ENCODE measurements around the gene HPCAL1. TPM values are rescaled to one million over a fixed set of nuclear protein-coding genes. Genes with fewer than 3 reads are reported as not detected.
"Not testable (repeated sequence)": the region's sequence is repeated elsewhere in the genome, so short reads cannot be mapped to it uniquely, and the experiment has no call there.

HPCAL1 gene
- total RNA-seq, 4 donors from 2014 or later: 34.5 to 54.2 (median 41.3) TPM

DNA sequence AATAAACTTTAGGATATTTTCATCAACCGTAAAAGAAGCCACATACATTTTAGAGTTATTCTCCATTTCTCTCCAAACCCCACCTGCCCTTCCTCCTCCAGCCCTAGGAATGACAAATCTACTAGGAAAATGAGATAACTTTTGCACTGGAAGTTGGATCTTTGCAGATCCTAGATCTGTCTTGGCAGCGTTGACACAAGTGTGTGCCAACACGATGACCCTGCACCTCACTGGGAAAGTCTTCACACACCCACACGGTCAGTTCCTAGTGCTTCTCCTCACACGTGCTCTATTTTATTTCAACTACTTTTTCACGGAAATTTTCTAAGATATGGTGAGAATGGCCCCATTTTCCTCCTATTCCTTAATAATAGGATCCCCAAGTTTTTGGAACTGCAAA lies 14.1 kb upstream of the HPCAL1 start:
- peaks cover 20 to 35% (median 28%) of the 10 kb centered on the region in 4 donors for H3K4me1 ChIP-seq
- 86% methylated on average over 6 of the region's 6 CpGs for WGBS
- H3K27ac ChIP-seq (replicated peaks in 1 of 4): no peak overlapping the region
- no peak for TF ChIP-seq POLR2AphosphoS5 (IDR thresholded peaks at IDR 0.05)
- TF ChIP-seq EP300 (IDR thresholded peaks at IDR 0.05): no peak
- TF ChIP-seq, protein P1, sequence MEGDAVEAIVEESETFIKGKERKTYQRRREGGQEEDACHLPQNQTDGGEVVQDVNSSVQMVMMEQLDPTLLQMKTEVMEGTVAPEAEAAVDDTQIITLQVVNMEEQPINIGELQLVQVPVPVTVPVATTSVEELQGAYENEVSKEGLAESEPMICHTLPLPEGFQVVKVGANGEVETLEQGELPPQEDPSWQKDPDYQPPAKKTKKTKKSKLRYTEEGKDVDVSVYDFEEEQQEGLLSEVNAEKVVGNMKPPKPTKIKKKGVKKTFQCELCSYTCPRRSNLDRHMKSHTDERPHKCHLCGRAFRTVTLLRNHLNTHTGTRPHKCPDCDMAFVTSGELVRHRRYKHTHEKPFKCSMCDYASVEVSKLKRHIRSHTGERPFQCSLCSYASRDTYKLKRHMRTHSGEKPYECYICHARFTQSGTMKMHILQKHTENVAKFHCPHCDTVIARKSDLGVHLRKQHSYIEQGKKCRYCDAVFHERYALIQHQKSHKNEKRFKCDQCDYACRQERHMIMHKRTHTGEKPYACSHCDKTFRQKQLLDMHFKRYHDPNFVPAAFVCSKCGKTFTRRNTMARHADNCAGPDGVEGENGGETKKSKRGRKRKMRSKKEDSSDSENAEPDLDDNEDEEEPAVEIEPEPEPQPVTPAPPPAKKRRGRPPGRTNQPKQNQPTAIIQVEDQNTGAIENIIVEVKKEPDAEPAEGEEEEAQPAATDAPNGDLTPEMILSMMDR (IDR thresholded peaks at IDR 0.05): no peak
- peaks cover 0 to 1% (median 0%) of the 10 kb centered on the region in 4 donors for H3K9me3 ChIP-seq
- no peaks in the 10 kb centered on the region for H3K27me3 ChIP-seq
- intact Hi-C loops (cut with DNase I): no loop called here
- H3K4me3 ChIP-seq: no peak overlapping the region
- H3K36me3 ChIP-seq: no peaks in the 10 kb centered on the region
- DNase-seq (ENCODE audit: extremely low spot score): no peak

- H3K4me1 ChIP-seq: peaks cover 20 to 28% (median 26%) of the 10 kb centered on the region in 4 donors
- TF ChIP-seq POLR2A (IDR thresholded peaks at IDR 0.05; ENCODE audit: low read depth) (no peak), POLR2AphosphoS5 (IDR thresholded peaks at IDR 0.05) (no peak)
- TF ChIP-seq, protein P1 (IDR thresholded peaks at IDR 0.05): no peak
- no peaks in the 10 kb centered on the region for H3K27me3 ChIP-seq
- 88% methylated on average over 6 of the region's 6 CpGs for WGBS
- H3K36me3 ChIP-seq: no peaks in the 10 kb centered on the region
- intact Hi-C loops (cut with DNase I): no loop called here
- H3K9me3 ChIP-seq: peaks cover 0 to 8% (median 6%) of the 10 kb centered on the region in 4 donors
- DNase-seq (ENCODE audit: extremely low spot score): no peak
- H3K27ac ChIP-seq (replicated peaks in 1 of 4): no peak overlapping the region
- H3K4me3 ChIP-seq: no peak overlapping the region
Measured at GRCh38 chr2:10289352-10289751, 13.4 kb upstream of the HPCAL1 start.

DNA sequence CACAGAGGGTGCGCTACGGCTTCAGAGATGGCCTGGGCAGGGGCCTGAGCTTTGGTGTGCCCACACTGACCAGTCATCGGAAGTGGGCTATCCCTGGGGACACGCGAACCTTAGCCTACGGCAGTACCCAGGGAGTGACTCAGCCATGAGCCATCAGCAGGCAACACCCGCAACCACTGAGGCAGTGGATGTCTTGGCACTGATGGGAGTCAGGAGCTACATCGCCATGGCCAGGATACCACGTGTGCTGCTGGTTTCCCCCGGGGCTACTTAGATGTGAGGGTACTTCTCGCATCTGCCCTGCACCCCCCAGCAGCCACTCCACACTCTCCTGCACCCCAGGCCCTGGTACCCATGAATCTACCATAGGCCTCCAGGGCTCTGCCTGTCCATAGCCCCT lies 12.8 kb upstream of the HPCAL1 start:
- no peak overlapping the region for H3K27ac ChIP-seq (replicated peaks in 1 of 4)
- no peaks in the 10 kb centered on the region for H3K36me3 ChIP-seq
- no peaks in the 10 kb centered on the region for H3K27me3 ChIP-seq
- H3K9me3 ChIP-seq: peaks cover 0 to 9% (median 7%) of the 10 kb centered on the region in 4 donors
- intact Hi-C loops (cut with DNase I): no loop called here
- WGBS: 93% methylated on average over 7 of the region's 11 CpGs
- TF ChIP-seq, protein P1 (IDR thresholded peaks at IDR 0.05): no peak
- no peak for TF ChIP-seq POLR2A (IDR thresholded peaks at IDR 0.05; ENCODE audit: low read depth)
- no peak overlapping the region for H3K4me3 ChIP-seq
- peaks cover 19 to 23% (median 22%) of the 10 kb centered on the region in 4 donors for H3K4me1 ChIP-seq
- no peak for DNase-seq (ENCODE audit: extremely low spot score)

- WGBS: 82% methylated on average over 20 of the region's 20 CpGs
- H3K27me3 ChIP-seq; intact Hi-C loops (cut with DNase I); DNase-seq (ENCODE audit: extremely low spot score); H3K36me3 ChIP-seq; H3K4me1 ChIP-seq; H3K4me3 ChIP-seq; H3K27ac ChIP-seq (replicated peaks in 1 of 4); H3K9me3 ChIP-seq: not testable (repeated sequence)
Measured at GRCh38 chr2:10291376-10291775, 11.3 kb upstream of the HPCAL1 start.

GRCh38 chr2:10292033-10292432 lies 10.7 kb upstream of the HPCAL1 start:
- 94% methylated on average over 4 of the region's 4 CpGs for WGBS
- TF ChIP-seq EP300 (IDR thresholded peaks at IDR 0.05): no peak
- TF ChIP-seq POLR2AphosphoS5 (IDR thresholded peaks at IDR 0.05): no peak
- no peak for TF ChIP-seq POLR2A (IDR thresholded peaks at IDR 0.05; ENCODE audit: low read depth)
- TF ChIP-seq, protein P1 (IDR thresholded peaks at IDR 0.05): no peak
- H3K36me3 ChIP-seq: no peaks in the 10 kb centered on the region
- DNase-seq (ENCODE audit: extremely low spot score): no peak
- H3K27me3 ChIP-seq: no peaks in the 10 kb centered on the region
- no peak overlapping the region for H3K27ac ChIP-seq (replicated peaks in 1 of 4)
- intact Hi-C loops (cut with DNase I): no loop called here
- no peak overlapping the region for H3K4me3 ChIP-seq
- H3K4me1 ChIP-seq: peaks cover 0 to 1% (median 1%) of the 10 kb centered on the region in 4 donors
- peaks cover 0 to 9% (median 7%) of the 10 kb centered on the region in 4 donors for H3K9me3 ChIP-seq
